ENCODE measurements around the gene APOOL. TPM values are rescaled to one million over a fixed set of nuclear protein-coding genes. Genes with fewer than 3 reads are reported as not detected.

APOOL gene
- total and polyA plus RNA-seq, 2 donors (not counting 3 experiments of a cell fraction or from before 2014, with no cell fraction given): 3.4 to 17.4 TPM

DNA sequence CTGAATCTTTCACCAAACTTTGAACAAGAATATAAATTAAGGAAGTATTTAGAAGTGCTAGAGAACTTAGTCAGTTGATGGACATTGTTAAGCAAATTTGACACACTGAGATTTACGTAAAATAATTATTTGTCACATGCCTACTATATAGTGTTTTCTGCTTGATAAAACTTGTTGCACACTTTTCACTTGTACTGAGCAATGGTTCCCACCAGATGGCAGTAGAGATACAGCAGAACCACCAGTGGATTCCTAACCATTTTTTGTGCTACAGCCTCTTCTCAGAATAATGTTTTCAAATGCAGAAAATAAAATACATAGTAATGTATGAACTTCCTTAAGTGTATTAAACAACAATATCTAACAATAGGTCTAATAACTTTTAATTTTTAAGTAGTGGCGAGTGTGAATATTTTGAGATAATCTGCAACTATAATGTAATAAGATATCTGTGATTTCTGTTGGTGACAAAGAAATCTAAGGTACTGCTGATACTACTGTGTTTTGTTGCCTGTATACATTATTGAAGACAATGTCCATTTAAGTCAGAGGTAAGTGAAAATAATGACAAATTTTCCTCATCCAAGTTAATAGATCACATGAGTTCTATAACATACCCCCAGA, 81.2 kb downstream of the APOOL start:
- Histone ChIP-seq H3K4me3 (replicated peaks in 1 of 3; ENCODE audit: insufficient read depth in 1 of 3, low read depth in 1 of 3, low read length in 3 of 3) (no peak overlapping the region), H3K4me1 (ENCODE audit: control insufficient read depth, extremely low read depth, insufficient read depth, low read length) (no peaks in the 10 kb centered on the region), H2AFZ (ENCODE audit: low read depth, low read length) (no peak overlapping the region), H3K79me2 (ENCODE audit: control insufficient read depth, insufficient read depth, low read length) (no peaks in the 10 kb centered on the region), H3K9me1 (replicated peaks; ENCODE audit: control insufficient read depth, extremely low read depth, insufficient read depth, low read length) (no peaks in the 10 kb centered on the region), H3K4me2 (ENCODE audit: insufficient read depth, low read length) (no peak overlapping the region), H3K9ac (replicated peaks; ENCODE audit: extremely low read depth, insufficient read depth, low read length) (no peak overlapping the region), H4K20me1 (replicated peaks; ENCODE audit: control insufficient read depth, extremely low read depth, insufficient read depth, low read length) (no peaks in the 10 kb centered on the region), H3K27me3 (ENCODE audit: control insufficient read depth in 2 of 2, insufficient read depth in 2 of 2, low read length in 2 of 2) (no peaks in the 10 kb centered on the region), H3K27ac (ENCODE audit: insufficient read depth, low read depth, low read length) (no peak overlapping the region), H3K36me3 (ENCODE audit: control insufficient read depth in 2 of 2, extremely low read depth in 1 of 2, insufficient read depth in 2 of 2, low read length in 2 of 2) (no peaks in the 10 kb centered on the region), H3K9me3 (replicated peaks; ENCODE audit: control insufficient read depth, insufficient read depth, low read length) (no peaks in the 10 kb centered on the region)
- POLR2A ChIA-PET: no interaction called here
- DNase-seq (ENCODE audit: low read depth, low spot score) (peak; percentile 27), FAIRE-seq (peak; percentile 76)
- dilution Hi-C loops (cut with MboI; ENCODE audit: extremely low pct_ligation_motif_present, low sequenced_read_pairs): no loop called here
- CTCF ChIA-PET: interaction anchor here (1.0 to 1.4 kb wide), 6 partner anchors 9 to 461 kb away, joined by 3 to 10 read pairs (median 4); no protein-coding TSS in a partner anchor
- intact Hi-C loops (cut with micrococcal nuclease): no loop called here
- BruUV-seq (replicated peaks): no TSS peak
- TF ChIP-seq, protein P1, sequence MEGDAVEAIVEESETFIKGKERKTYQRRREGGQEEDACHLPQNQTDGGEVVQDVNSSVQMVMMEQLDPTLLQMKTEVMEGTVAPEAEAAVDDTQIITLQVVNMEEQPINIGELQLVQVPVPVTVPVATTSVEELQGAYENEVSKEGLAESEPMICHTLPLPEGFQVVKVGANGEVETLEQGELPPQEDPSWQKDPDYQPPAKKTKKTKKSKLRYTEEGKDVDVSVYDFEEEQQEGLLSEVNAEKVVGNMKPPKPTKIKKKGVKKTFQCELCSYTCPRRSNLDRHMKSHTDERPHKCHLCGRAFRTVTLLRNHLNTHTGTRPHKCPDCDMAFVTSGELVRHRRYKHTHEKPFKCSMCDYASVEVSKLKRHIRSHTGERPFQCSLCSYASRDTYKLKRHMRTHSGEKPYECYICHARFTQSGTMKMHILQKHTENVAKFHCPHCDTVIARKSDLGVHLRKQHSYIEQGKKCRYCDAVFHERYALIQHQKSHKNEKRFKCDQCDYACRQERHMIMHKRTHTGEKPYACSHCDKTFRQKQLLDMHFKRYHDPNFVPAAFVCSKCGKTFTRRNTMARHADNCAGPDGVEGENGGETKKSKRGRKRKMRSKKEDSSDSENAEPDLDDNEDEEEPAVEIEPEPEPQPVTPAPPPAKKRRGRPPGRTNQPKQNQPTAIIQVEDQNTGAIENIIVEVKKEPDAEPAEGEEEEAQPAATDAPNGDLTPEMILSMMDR (IDR thresholded peaks at IDR 0.05; ENCODE audit: extremely low read depth in 1 of 2, insufficient read depth in 1 of 2, low read depth in 1 of 2, low read length in 2 of 2): peak; percentile 25 to 60
- TF ChIP-seq EZH2 (IDR thresholded peaks at IDR 0.05; ENCODE audit: borderline replicate concordance, low read depth, low read length, severe bottlenecking): no peak

GRCh38 chrX:85089321-85089840, 85.7 kb downstream of the APOOL start:
- ChIA-PET CTCF (no interaction called here), POLR2A (no interaction called here)
- no peaks in the 10 kb centered on the region for H3K36me3 ChIP-seq (ENCODE audit: control insufficient read depth in 2 of 2, extremely low read depth in 1 of 2, insufficient read depth in 2 of 2, low read length in 2 of 2)
- no peaks in the 10 kb centered on the region for H3K79me2 ChIP-seq (ENCODE audit: control insufficient read depth, insufficient read depth, low read length)
- H3K4me1 ChIP-seq (ENCODE audit: control insufficient read depth, extremely low read depth, insufficient read depth, low read length): no peaks in the 10 kb centered on the region
- no peak overlapping the region for H3K9ac ChIP-seq (replicated peaks; ENCODE audit: extremely low read depth, insufficient read depth, low read length)
- no peaks in the 10 kb centered on the region for H3K27me3 ChIP-seq (ENCODE audit: control insufficient read depth in 2 of 2, insufficient read depth in 2 of 2, low read length in 2 of 2)
- H3K9me3 ChIP-seq (replicated peaks; ENCODE audit: control insufficient read depth, insufficient read depth, low read length): no peaks in the 10 kb centered on the region
- dilution Hi-C loops (cut with MboI; ENCODE audit: extremely low pct_ligation_motif_present, low sequenced_read_pairs) (no loop called here), intact Hi-C loops (cut with micrococcal nuclease) (no loop called here)
- BruUV-seq (replicated peaks): no TSS peak
- no peak overlapping the region for H2AFZ ChIP-seq (ENCODE audit: low read depth, low read length)
- FAIRE-seq (no peak), DNase-seq (ENCODE audit: low read depth, low spot score) (no peak)
- no peaks in the 10 kb centered on the region for H4K20me1 ChIP-seq (replicated peaks; ENCODE audit: control insufficient read depth, extremely low read depth, insufficient read depth, low read length)
- TF ChIP-seq JUN (IDR thresholded peaks at IDR 0.05; ENCODE audit: borderline replicate concordance, insufficient read depth, insufficient read length, low read depth) (no peak), GATA2 (IDR thresholded peaks at IDR 0.05; ENCODE audit: insufficient read depth, insufficient read length, low read depth, low read length) (no peak), POLR2A (IDR thresholded peaks at IDR 0.05; ENCODE audit: low read depth, low read length) (no peak)
- TF ChIP-seq, protein P1 (IDR thresholded peaks at IDR 0.05; ENCODE audit: extremely low read depth in 1 of 2, insufficient read depth in 1 of 2, low read depth in 1 of 2, low read length in 2 of 2): no peak
- H3K4me3 ChIP-seq (replicated peaks in 1 of 3; ENCODE audit: insufficient read depth in 1 of 3, low read depth in 1 of 3, low read length in 3 of 3): no peak overlapping the region
- no peak overlapping the region for H3K4me2 ChIP-seq (ENCODE audit: insufficient read depth, low read length)
- H3K9me1 ChIP-seq (replicated peaks; ENCODE audit: control insufficient read depth, extremely low read depth, insufficient read depth, low read length): no peaks in the 10 kb centered on the region
- H3K27ac ChIP-seq (ENCODE audit: insufficient read depth, low read depth, low read length): no peak overlapping the region

Data from endothelial cell of umbilical vein (primary cell).